T follicular helper cell (primary cell): ENCODE results near the gene TRAPPC5.
A peak's percentile ranks its signal among the peaks of the same experiment; 100 is the strongest.

ENCODE experiments used
- DNase-seq: peaks from one replicate; pipeline ENCODE4 v3.0.0-alpha.2; 2020; ENCODE audit warnings: low read depth

TRAPPC5 gene

GRCh38 chr19:7645656-7646425 is 34.8 kb upstream of the TRAPPC5 start:
- DNase-seq, result no peak

- DNase-seq, result no peak
These were observed 34.3 kb upstream of the TRAPPC5 start for GRCh38 chr19:7646426-7646700.

GRCh38 chr19:7647156-7647555 is 33.5 kb upstream of the TRAPPC5 start:
- no peak for DNase-seq

GRCh38 chr19:7648265-7649014 is 32.2 kb upstream of the TRAPPC5 start:
- no peak for DNase-seq

GRCh38 chr19:7650148-7650547 is 30.5 kb upstream of the TRAPPC5 start:
- DNase-seq, result no peak

- peak; percentile 80 for DNase-seq
These were observed 28.5 kb upstream of the TRAPPC5 start for GRCh38 chr19:7652061-7652641.

GRCh38 chr19:7654401-7654800 is 26.2 kb upstream of the TRAPPC5 start:
- no peak for DNase-seq

DNA sequence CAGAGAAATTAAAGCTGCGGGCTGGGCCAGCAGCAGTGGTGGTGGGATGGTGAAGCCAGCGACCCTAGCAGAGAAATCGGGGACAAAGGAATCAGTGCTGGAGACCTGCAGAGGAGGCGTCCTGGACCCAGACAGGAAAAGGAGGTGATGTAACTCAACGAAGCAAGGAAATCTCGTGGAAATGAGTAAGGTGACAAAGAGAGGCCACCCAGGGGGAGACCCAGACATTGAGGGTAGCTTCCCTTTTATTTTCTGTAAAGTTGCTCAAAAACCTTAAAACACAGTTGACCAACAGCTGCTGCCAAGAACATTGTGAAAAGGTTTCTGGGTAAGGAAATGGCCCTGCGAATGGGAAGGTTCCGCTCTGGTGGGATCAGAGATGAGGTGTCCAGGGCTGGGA is 25.1 kb upstream of the TRAPPC5 start:
- no peak for DNase-seq

- DNase-seq, result no peak
These were observed 23.4 kb upstream of the TRAPPC5 start for GRCh38 chr19:7657131-7657751.

DNA sequence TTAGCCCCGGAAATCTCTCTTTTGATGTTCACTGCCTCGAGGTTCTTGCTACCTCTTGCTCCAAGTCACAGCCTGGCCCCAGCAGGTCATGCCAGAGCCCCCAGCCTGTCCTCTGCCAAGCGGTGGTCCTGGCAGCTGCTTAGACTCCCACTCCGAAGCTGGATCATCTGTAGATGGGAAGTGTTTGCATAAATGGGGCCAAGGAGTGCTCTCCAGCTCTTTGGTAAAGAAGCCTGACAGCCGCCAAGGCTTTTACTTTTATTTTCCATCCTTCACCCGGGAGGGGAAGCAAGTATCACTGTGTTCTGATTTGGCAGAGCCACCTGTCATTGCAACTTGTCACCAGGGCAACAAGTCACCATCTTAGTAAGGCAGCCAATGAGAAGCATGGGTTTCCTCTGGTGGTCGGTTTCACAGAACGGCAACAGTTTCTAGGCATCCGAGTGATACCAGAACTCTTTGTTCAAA is 22.4 kb upstream of the TRAPPC5 start:
- peak; percentile 30 for DNase-seq

DNA sequence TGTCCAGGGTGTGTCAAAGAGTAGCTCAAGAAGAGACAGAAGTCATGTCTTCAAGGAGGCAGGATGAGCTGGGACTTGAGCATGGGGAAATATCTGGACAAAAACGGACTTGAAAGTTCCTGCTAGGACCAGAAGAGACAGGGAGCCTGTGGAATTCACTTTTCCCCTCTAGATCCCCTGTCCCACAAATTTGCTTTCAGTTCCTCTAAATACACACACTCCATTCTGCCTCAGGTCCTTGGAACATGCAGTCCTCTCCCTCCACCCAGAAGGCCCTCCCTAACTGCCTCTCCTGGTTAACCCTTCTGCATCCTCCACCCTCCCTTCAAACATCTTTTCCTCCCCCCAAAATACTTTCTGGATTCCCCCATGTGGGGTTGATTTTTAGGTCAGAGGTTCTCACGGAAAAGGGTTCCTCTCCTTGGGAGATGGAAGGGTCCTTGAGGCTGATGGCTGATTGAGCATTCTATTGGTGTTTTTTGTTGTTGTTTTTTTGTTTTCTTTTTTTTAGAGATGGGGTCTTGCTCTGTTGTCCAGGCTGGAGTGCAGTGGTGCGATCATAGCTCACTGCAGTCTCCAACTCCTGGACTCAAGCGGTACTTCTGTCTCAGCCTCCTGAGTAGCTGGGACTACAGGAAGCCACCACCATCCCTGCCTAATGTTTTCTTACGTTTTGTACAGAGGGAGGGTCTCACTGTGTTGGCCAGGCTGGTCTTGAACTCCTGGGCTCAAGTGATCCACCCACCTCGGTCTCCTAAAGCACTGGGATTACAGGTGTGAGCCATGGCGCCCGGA is 18.7 kb upstream of the TRAPPC5 start:
- DNase-seq, result no peak

DNA sequence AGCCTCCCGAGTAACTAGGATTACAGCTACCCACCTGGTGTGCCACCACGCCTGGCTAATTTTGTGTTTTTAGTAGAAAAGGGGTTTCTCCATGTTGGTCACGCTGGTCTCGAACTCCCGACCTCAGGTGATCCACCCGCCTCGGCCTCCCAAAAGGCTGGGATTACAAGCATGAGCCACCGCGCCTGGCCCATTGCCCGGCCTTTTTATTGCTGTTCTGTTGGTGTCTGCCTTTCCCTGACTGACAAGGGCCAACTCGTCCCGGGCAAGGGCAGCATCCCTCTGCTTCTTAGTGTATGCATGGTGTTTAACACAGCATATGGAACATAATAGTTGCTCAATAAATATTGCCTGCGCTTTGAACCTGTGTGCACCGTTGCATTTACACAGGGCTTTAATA is 18.0 kb upstream of the TRAPPC5 start:
- no peak for DNase-seq

DNA sequence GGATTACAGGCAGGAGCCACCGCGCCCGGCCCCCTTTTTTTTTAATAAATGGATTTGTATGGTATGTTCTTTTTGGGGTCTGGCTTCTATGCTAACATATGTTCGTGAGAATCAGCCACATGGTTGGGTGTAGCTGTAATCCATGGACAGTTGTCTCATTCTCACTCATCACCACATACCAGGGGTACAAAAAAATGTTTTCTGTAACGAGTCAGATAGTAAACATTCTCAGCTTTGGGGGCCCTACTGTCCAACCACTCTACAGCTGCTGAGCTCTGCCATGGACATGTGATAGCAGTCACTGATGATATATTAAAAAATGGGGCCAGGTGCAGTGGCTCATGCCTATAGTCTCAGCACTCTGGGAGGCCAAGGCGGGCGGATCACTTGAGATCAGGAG is 16.9 kb upstream of the TRAPPC5 start:
- no peak for DNase-seq

- DNase-seq, result no peak
These were observed 15.6 kb upstream of the TRAPPC5 start for GRCh38 chr19:7665076-7665475.

GRCh38 chr19:7668842-7669241 is 11.8 kb upstream of the TRAPPC5 start, which contains the start of gene RETN:
Gene RETN, plus strand, starts transcription at chr19:7669049. Its CDS starts 278 bp downstream, at chr19:7669327.
- DNase-seq, result no peak

GRCh38 chr19:7669641-7670040 is 11.0 kb upstream of the TRAPPC5 start:
- DNase-seq, result no peak

DNA sequence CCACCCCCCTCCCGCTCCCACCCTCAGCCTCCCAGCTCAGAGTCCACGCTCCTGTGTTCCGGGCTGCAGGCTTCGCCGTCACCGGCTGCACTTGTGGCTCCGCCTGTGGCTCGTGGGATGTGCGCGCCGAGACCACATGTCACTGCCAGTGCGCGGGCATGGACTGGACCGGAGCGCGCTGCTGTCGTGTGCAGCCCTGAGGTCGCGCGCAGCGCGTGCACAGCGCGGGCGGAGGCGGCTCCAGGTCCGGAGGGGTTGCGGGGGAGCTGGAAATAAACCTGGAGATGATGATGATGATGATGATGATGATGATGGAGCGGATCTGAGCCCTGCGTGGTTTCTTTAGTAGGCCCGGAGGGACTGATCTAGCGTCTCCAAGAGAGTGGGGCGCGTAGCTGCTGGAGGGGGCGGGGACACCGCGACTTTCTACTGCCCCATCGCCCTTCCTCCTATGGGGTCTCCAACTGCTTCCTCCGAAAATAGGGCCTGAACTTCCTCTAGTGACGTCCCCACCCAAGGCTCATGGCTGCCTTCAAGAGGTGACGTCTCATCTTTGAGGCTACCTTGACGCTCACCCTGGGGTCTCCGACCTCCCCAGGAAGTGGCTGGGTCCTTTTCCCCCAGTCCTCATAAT is 10.4 kb upstream of the TRAPPC5 start:
- no peak for DNase-seq

- no peak for DNase-seq
These were observed 9.8 kb upstream of the TRAPPC5 start for GRCh38 chr19:7670790-7671189.

DNA sequence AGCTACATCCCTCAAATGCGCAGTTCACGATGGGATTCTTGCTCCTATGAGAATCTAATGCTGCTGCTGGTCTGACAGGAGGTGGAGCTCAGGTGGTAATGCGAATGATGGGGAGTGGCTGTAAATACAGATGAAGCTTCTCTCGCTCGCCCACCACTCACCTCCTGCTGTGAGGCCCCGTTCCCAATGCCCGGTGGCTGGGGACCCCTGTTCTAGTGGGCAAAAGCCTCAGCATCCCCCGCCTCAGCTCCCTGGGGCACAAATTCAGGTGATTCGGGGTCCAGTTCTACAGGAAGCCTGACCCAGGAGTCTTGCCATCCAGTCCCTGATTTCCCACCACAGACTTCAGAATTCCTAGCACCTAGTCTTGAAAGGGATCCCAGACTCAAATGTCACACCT is 8.1 kb upstream of the TRAPPC5 start:
- no peak for DNase-seq

DNA sequence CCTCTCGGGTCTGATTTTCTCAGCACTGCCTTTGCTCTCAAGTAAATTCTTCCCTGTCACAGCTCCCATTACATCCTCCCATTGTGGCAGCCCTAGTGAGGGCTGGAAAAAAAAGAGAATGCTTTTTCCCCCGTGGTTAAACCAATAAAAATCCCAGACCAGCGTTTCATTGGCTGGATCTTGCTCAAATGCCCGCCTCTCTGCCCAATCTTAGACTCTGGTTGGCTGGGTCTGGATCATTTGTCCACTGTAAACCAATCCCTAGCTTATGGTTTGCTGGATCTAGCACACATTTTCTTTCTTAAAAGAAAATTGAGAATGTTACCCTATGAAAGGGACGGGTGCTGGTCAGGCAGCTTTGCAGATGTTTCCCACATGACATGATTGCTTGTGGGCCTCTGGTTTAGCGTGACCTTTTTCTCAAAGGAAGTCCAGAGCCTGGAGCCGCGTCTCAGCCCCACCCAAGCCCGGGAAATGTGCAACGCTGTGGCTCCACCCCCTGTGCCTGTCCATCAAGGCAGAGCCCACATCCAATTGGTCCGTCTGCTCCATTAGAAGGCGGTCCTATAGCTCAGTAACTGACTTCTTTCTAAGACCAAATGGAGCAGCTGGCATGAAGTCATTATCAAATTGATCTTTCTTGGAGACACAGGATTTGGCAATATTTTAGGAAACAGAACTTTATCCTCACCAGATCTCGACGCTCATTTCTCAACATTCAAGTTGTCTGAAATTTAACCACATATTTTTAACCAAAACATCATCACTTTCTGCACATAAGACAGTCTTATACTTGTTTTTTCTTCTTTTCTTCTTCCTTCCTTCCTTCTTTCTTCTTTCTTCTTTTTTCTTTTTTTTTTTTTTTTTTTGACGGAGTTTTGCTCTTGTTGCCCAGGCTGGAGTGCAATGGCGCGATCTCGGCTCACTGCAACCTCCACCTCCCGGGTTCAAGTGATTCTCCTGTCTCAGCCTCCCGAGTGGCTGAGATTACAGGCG is 6.3 kb upstream of the TRAPPC5 start:
- DNase-seq, result no peak
